Measurements from ENCODE around the gene F12. TPM values are rescaled to one million over a fixed set of nuclear protein-coding genes. Genes with fewer than 3 reads are reported as not detected.
"Not testable (repeated sequence)": the region's sequence is repeated elsewhere in the genome, so short reads cannot be mapped to it uniquely, and the experiment has no call there.

F12 gene
- total RNA-seq, 2 experiments from 2014 or later, result 5.6 TPM

DNA sequence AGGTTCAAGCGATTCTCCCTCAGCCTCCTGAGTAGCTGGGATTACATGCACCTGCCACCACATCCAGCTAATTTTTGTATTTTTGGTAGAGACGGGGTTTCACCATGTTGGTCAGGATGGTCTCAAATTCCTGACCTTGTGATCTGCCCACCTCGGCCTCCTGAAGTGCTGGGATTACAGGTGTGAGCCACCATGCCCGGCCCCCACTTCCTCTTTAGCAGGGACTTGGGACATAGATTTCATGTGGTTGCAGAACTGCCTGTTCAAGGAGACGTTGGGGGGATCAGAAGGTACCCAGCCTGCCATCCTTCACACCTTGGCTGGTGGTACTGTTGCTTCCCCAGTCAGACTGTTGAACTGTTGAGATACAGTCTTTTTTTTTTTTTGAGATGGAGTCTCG is 7.7 kb upstream of the F12 start:
- not testable (repeated sequence) for H3K9me3 Mint-ChIP-seq, H3K27ac Mint-ChIP-seq, H3K36me3 Mint-ChIP-seq, H3K4me3 Mint-ChIP-seq, H3K27me3 Mint-ChIP-seq, DNase-seq
- peaks cover 27% of the 10 kb centered on the region for H3K4me1 Mint-ChIP-seq

DNA sequence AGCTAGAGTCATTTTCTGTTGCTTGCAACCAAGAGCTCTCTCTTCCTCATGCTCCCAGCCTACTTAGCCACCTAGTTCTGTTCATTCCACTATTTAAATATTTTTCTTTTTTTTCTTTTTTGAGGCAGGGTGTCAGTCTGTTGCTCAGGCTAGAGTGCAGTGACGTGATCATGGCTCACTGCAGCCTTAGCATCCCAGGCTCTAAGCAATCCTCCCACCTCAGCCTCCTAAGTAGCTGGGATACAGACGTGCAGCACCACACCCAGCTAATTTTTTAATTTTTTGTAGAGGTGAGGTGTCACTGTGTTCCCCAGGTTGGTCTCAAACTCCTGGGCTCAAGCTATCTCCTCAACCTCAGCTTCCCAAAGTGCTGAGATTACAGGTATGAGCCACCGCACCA is 5.1 kb upstream of the F12 start:
- DNase-seq, result no peak
- no peak overlapping the region for H3K4me3 Mint-ChIP-seq
- H3K27me3 Mint-ChIP-seq, result no peaks in the 10 kb centered on the region
- H3K9me3 Mint-ChIP-seq, result no peaks in the 10 kb centered on the region
- no peak overlapping the region for H3K27ac Mint-ChIP-seq
- peaks cover 40% of the 10 kb centered on the region for H3K4me1 Mint-ChIP-seq
- H3K36me3 Mint-ChIP-seq, result no peaks in the 10 kb centered on the region

DNA sequence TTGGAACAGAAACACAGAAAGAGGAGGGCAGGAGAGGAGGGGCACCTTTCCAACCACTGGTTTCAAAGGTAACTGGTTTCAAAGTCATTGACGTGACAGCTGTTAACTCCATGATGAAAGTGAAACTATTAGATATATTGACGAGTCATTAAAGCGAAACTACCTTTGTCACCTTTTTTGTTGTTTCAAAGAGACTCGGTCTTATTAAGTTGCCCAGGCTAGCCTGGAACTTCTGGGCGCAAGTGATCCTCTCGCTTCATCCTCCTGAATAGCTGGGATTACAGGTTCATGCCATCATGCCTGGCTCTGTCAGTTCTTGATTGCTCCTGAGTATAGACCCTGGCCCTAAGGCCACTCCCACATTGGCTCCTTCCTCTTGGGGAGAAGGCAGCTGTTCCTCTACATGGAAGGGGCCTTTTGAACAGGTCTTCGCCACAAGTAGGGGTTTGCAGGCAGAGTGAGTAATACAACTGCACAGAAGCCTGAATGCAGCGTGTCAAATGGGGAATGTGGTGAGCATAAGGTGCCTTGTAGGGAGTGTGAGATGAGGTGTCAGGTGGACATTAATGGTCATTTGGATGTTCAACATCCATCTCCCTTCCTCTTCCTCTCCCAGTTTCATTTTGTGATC is 3.4 kb upstream of the F12 start:
- peak; percentile 36 for DNase-seq
- Mint-ChIP-seq H3K27me3 (no peaks in the 10 kb centered on the region), H3K36me3 (no peaks in the 10 kb centered on the region), H3K9me3 (no peaks in the 10 kb centered on the region), H3K4me3 (peak overlapping the region; percentile 37), H3K4me1 (peaks cover 40% of the 10 kb centered on the region), H3K27ac (peak overlapping the region; percentile 85)

DNA sequence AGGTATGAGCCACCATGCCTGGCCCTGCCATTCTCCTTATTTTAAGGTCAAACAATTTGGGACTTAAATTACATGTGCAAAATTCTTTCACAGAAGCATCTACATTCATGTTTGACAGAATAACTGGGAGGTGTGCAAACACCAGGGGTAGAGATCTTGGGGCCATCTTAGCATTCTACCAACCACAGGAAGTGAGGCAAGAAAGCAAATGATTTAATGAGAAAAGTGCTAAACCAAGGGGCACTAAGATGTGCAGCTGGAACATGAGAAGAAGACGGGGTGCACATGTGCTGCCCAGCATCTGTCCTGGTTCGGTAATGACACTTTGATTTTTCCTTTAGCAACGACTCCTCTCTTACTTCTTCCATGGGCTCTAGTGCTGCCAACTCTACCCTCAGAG is 1.2 kb upstream of the F12 start:
- Mint-ChIP-seq H3K27ac (peak overlapping the region; percentile 20), H3K4me3 (no peak overlapping the region), H3K36me3 (no peaks in the 10 kb centered on the region), H3K27me3 (no peaks in the 10 kb centered on the region), H3K4me1 (peaks cover 40% of the 10 kb centered on the region), H3K9me3 (no peaks in the 10 kb centered on the region)
- no peak for DNase-seq

DNA sequence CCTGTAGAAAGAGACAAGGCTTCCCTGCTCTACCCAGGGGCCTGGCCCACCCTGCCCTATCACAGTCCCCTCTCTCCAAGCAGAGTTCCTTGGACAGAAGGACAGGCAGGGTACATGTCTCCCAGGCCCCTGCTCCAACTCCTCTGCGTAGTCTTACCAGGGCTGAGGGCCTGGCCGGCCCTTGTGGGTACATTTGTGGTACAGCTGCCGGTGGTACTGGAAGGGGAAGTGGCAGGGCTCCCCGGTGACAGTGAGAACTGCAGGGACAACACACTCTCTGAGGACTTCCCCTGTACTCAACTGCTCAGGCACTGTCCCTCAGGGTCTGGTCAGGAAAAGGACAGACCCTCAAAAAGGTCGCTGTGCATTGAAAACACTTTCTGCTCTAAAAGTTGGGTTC is 3.6 kb downstream of the F12 start:
- peaks cover 29% of the 10 kb centered on the region for H3K4me1 Mint-ChIP-seq
- H3K4me3 Mint-ChIP-seq, result no peak overlapping the region
- peaks cover 23% of the 10 kb centered on the region for H3K27me3 Mint-ChIP-seq
- no peak overlapping the region for H3K27ac Mint-ChIP-seq
- DNase-seq, result no peak
- H3K36me3 Mint-ChIP-seq, result no peaks in the 10 kb centered on the region
- no peaks in the 10 kb centered on the region for H3K9me3 Mint-ChIP-seq

DNA sequence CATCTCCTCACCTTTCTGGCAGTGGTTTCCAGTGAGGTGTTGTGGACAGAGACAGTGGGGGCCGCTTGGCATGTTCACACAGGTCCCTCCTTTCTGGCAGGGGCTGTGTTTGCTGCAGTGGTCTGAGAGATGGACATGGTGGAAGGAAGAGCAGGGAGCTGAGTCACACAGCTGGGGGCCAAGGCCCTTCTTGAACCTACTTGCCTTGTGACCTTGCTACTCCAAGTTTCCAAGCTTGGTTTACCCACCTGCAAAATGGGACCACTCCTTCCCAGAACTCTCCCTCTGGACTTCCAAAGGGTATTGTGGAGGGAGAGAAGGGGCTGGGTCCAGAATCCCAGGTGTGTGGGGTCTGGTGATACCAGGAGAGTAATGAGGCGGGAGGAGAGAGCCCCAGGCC is 4.1 kb downstream of the F12 start:
- Mint-ChIP-seq H3K4me3 (peak overlapping the region; percentile 32), H3K36me3 (no peaks in the 10 kb centered on the region), H3K9me3 (no peaks in the 10 kb centered on the region), H3K27me3 (peaks cover 23% of the 10 kb centered on the region), H3K4me1 (peaks cover 25% of the 10 kb centered on the region), H3K27ac (no peak overlapping the region)
- DNase-seq, result no peak

DNA sequence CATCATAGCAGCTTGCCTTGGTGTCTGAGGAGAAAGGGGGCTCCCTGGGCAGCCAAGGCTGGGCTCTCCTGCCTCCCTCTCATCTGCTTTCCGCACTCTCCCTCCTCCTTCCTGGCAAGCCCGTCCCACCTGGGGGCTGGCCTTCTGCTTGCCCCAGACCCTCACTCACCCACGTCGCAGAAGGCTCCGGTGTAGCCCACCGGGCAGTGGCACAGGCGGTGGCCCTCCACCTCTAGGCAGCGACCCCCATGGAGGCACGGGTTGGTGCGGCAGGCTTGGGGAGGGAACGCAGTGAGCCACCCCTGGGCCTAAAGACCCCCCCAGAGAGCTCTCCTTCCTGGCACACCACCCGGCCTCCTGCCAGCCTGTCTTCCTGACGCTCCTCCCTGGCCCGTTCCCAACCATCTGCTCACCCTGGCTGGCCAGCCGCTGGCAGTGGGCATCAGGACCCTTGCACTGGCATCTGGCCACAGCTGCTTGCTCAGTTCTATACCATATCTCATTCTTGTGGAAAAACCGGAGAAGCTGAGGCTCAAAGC is 4.7 kb downstream of the F12 start:
- no peaks in the 10 kb centered on the region for H3K9me3 Mint-ChIP-seq

DNA sequence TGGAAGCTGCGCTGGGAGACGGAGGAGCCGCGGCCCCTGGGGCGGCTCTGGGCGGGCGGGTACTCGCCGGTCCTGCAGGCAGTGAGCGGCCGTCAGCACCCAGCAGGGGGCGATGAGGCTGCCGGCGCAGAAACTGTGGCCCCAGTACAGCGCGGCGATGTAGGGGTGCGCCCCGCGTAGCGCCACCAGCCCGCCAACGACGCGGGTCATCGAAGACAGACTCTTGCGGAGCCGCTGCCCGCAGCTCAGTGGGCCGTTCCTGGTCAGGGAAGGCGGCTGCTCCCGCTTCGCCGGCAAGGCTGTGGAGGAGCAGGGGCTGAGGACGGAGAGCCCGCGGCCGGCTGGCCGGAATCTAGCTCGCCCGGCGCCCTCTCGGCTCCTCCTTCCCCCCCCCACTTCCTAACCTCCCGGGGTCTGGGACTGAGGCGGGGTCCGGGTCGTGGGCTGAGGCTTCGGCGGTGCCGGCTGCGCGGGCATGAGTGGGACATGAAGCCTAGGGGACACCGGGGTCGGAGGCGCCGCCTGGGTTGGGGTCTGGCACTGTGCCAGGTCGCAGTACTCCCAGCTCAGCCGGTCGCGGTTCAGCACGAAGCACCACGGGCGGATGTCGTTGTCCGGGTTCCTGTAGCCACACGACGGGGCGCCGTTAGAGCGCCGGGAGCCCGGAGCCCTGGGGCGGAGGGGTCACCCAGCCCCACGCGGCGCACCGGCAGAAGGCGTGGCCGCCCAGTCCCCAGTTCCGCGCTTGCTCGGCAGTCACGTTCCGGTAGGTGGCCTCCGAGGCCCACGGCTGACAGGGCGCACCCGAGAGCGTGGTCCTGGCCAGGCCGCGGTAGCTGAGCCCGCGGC is 5.3 kb downstream of the F12 start:
- Mint-ChIP-seq H3K4me3 (peak overlapping the region; percentile 75), H3K27me3 (peaks cover 23% of the 10 kb centered on the region), H3K27ac (peak overlapping the region; percentile 29), H3K4me1 (peaks cover 25% of the 10 kb centered on the region), H3K9me3 (no peaks in the 10 kb centered on the region), H3K36me3 (no peaks in the 10 kb centered on the region)
- DNase-seq, result peak; percentile 90

More for the DNA sequence above, 4.7 kb downstream of the F12 start:
- Mint-ChIP-seq H3K27me3 (peaks cover 23% of the 10 kb centered on the region), H3K4me3 (peak overlapping the region; percentile 53), H3K27ac (no peak overlapping the region), H3K4me1 (peaks cover 25% of the 10 kb centered on the region), H3K36me3 (no peaks in the 10 kb centered on the region)
- DNase-seq, result no peak

DNA sequence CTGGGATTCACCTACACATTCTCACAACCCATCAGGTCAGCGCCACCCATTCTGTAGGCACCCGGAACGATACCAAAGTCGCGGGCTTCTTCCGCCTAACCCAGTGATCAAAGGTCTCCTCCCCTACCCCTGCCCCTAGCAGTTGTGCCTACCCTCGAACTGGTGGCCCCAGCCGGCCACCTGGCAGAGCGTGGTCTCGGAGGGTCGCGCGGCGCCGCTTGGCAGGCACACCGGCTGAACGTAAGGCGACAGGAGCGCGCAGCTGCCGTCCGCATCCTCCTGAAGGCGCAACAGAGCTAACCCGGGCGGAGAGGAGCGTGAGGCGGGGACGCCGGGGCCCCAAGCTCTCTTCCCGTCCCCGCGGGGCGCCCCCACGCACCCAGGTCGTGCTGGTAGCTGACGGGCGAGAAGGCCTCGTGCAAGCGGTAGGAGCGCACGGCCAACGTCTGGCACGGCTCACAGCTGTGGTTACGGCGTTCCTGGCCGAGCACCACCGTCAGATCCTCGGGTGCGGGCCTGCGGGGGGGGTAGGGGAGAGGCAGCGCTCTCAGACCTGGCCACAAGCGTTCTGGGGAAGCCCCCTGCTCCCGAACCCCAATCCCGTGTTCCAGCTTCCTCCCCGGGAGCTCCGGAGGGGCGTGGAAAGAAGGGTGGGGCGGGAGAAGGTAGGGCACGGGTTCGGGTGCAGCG is 6.1 kb downstream of the F12 start:
- Mint-ChIP-seq H3K36me3 (no peaks in the 10 kb centered on the region), H3K4me1 (peaks cover 25% of the 10 kb centered on the region), H3K27ac (peak overlapping the region; percentile 29), H3K9me3 (no peaks in the 10 kb centered on the region), H3K4me3 (peak overlapping the region; percentile 75), H3K27me3 (peaks cover 23% of the 10 kb centered on the region)
- DNase-seq, result peak; percentile 54

DNA sequence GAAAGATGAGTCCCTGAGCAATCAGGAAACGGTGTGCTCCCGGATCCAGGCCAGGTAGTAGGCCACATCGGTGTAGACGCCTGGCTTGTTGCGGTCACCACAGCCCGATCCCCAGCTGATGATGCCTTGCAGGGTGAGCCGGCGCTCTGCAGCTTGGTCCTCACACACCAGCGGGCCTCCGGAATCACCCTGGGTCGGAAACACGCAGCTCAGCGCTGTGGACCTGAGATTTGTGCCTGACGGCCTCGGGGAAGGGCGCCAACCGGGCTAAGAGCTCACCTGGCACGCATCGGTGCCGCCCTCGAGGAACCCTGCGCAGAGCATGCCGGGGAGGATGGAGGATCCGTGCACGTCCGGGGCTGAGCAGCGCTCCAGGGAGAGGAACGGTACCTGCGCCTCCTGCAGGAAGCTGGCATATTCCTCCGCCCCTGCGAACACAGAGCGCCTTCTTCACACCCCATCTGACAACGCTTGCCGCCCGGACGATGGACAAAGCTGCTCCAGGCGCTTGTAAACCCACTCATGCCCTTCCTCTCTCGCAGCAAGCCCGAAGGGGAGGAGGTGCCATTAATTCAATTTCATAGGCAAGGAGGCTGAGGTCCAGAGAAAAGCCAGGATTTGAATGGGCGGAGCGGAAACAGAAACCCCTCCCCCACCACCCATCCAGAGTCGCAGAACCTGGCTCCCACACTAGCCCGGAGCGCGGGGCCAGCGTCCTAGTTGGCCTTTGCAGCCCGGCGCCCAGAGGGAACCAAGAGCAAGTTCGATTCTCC is 6.9 kb downstream of the F12 start:
- Mint-ChIP-seq H3K36me3 (no peaks in the 10 kb centered on the region), H3K27ac (no peak overlapping the region), H3K4me1 (peaks cover 25% of the 10 kb centered on the region), H3K27me3 (peaks cover 23% of the 10 kb centered on the region), H3K4me3 (peak overlapping the region; percentile 75), H3K9me3 (no peaks in the 10 kb centered on the region)
- DNase-seq, result peak; percentile 73

DNA sequence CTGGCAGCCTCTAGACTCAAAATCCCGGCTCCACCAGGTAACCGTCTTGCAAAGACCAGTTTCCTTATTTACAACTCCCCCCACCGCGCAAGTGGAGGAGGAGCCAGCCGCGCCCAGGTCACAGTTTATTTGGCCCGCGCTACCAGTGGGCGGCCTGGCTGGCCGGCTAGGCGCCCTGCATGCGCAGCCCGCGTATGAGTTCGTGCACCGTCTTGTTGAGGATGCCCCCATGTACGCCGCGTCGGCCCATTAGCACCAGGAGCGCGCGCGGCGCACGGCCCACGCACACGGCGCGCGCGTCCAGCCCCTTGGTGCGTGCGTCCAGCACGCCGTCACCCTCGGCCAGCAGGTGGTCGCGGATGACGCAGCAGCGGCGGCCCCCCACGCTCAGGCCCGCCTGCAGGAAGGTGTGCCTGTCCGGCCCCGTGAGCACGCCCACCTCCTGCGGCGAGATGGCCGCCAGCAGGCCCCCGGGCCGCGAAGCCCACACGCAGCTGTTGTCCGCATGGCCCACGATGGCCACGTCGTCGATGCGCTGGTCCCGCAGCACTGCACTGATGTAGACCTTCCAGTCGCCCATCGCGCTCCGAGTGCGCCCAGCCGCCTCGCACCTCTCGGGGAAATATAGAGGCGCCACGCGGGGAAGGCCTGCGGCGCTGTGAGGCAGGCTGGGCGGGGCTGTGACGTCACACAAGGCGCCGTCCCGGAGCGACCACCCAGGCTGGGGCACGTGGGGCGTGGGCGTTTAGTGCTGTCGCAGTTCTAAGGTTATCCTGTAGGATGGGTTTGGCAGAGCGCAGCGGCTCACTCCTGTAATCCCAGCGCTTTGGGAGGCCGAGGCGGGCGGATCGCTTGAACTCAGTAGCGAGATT is 9.1 kb downstream of the F12 start, which contains the start of gene PFN3:
PFN3 (minus strand) TSS at position 665 of the 872 bp plus-strand sequence; CDS start at position 580, 85 bp downstream.
- peak; percentile 24 for DNase-seq
- Mint-ChIP-seq H3K4me3 (no peak within 1 kb of the TSS), H3K4me1 (peaks cover 18% of the 10 kb centered on the region)

DNA sequence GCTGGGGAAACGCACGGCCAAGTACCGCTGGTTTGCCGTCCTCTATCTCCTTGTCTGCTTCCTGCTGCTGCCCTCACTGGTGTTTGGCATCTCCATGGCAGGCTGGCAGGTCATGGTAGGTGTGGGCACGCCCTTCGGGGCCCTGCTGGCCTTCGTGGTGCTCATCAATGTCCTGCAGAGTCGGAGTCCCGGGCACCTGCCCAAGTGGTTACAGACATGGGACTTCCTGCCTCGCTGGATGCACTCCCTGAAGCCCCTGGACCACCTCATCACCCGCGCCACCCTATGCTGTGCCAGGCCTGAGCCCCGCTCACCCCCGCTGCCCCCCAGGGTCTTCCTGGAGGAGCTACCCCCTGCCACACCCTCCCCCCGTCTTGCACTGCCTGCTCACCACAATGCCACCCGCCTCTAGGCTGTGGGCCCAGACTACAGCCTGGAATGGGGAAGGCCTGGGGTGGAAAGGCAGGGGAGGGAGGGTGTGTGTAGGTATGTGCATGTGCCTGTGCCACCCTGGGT is 11.4 kb downstream of the F12 start:
- Mint-ChIP-seq H3K27ac (no peak overlapping the region), H3K4me1 (peaks cover 8% of the 10 kb centered on the region), H3K4me3 (no peak overlapping the region), H3K36me3 (no peaks in the 10 kb centered on the region), H3K27me3 (peaks cover 19% of the 10 kb centered on the region), H3K9me3 (no peaks in the 10 kb centered on the region)
- DNase-seq, result no peak

More for the DNA sequence above, 9.1 kb downstream of the F12 start, which contains the start of gene PFN3:
- Mint-ChIP-seq H3K9me3 (no peaks in the 10 kb centered on the region), H3K27ac (no peak within 1 kb of the TSS), H3K27me3 (peaks cover 23% of the 10 kb centered on the region), H3K36me3 (no peaks in the 10 kb centered on the region)

DNA sequence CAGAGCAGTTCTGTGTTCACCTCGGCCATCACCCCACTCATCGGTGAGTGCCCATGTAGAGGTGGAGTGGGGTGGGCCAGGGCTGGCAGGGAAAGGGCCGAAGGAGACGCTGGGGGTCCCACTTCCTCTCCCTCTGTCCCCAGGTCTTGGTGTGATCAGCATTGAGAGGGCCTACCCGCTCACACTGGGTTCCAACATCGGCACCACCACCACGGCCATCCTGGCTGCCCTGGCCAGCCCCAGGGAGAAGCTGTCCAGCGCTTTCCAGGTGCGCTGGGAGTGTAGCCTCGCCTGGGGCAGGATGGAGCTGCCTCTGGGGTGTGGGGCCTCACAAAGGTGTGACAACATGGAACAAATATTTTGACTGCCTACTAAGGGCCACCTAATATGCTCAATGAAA is 12.6 kb downstream of the F12 start:
- H3K4me1 Mint-ChIP-seq, result no peaks in the 10 kb centered on the region
- no peak overlapping the region for H3K27ac Mint-ChIP-seq
- DNase-seq, result no peak
- H3K36me3 Mint-ChIP-seq, result no peaks in the 10 kb centered on the region
- H3K9me3 Mint-ChIP-seq, result no peaks in the 10 kb centered on the region
- no peak overlapping the region for H3K4me3 Mint-ChIP-seq
- peaks cover 8% of the 10 kb centered on the region for H3K27me3 Mint-ChIP-seq

All from activated naive CD8-positive, alpha-beta T cell treated with anti-CD3 and anti-CD28 coated beads for 36 hours (primary cell).